ENCODE measurements around the gene ABCA13.

GRCh38 chr7:48224042-48224441 is 52.8 kb downstream of the ABCA13 start:
- TF ChIP-seq CTCF (IDR thresholded peaks at IDR 0.05) (no peak), POLR2AphosphoS5 (IDR thresholded peaks at IDR 0.05) (no peak)

All from gastroesophageal sphincter (tissue), 3 donors.